ENCODE measurements around the gene TNC.

Gene TNC

GRCh38 chr9:115046199-115046598, 71.8 kb downstream of the TNC start:
- DNase-seq (ENCODE audit: low read depth): no peak

DNA sequence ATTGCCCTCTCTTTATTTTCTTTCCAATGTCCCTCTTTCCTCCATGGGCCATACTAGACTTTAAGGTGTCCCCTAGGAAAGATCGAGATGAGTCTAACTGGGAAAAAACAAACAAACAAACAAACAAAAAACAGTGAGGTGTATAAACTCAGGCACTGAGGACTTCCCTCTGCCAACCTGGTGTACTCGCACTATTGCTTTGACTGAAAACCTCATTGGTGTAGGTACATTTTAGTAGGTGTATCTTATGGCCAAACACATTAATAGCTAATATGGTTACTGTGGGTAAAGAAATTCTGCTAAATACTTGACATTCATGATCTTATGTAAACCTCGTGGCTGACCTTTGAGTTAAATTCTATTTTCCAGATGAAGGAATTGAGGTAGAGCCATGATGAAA, 74.3 kb downstream of the TNC start:
- DNase-seq (ENCODE audit: low read depth): no peak

- DNase-seq (ENCODE audit: low read depth): no peak
These were observed 75.0 kb downstream of the TNC start for GRCh38 chr9:115042781-115043509.

DNA sequence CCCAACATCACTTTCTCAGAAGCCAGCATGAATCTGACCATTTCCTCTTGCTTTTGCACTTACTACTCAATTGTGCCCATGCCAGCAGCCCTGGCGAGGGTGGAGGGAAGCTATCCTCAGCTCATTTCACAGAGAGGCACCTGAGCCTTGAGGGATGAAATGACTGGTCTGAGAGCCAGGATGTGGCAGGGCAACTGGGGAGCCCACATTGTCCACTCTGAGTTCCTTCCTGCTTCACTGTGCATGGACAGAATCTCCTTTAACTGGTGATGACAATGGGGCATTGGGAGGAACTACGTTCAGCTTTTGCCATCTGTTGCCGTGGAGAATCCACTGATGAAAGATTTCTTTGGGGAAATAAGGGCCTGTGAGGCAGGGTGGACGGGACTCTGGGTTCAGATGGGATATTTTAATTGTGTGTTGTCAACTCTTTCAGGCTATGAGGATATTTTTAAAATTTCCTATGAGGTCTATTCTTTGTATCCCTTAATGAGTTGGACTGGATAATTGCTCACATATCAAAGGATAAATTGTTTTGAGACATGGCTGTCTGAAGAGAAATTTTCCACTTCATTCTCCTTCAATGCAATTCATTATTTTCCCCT, 78.3 kb downstream of the TNC start:
- DNase-seq (ENCODE audit: low read depth): no peak

- DNase-seq (ENCODE audit: low read depth): no peak
These were observed 79.8 kb downstream of the TNC start for GRCh38 chr9:115038178-115038577.

DNA sequence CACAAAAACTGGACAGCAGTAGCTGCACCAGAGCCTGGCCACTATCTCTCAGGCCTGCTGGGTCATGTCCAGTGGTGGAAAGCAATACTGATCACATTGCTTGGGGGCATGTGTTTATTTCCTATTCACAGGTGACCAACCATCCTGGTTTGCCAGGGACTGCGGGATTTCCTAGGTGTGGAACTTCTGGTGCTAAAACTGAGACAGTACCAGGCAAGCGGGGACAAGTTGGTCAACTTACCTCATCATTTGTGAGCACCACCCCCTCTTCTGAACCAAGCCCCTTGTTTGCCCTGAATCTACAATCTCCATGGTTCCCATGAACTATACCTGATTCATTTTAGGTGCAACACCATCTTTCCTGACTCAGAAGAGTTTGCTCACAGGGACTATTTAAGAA, 81.3 kb downstream of the TNC start:
- DNase-seq (ENCODE audit: low read depth): no peak

DNA sequence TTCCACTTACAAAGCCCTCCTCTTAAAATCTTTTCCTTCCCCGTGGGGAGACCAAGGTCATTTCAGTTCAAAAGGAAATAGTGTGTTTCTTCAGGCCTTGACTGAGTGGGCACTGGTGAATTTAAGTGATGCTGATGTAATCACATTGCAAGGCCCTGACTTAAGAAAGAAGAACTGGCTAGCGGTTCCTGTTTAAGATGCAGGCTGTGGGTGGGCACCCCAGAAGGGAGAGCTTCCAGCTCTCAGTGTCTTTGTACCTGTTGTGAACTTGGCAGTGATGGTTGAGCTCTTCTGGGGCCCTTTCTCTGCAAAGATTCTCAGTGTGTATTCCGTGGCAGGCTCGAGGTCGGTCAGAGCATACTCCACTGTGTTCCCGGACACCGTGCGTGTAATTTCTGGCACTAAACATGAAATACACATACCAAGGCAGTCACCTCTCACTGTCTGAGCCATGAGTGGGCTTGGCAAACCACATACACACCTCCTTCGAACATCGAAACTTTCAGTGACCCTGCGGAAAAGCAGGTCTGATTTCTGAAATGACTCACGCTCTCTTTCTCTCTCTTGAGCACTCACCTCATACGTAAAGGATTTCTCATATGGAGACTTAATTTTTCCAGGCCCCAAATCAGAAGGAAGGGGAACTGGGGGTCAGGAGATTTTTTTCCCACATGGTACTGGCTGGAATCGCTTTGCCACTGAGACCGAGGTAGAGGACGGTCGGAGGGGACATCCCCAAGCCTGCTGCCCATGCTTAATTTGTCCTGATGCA, 81.9 kb downstream of the TNC start:
- peak; percentile 34 for DNase-seq (ENCODE audit: low read depth)

GRCh38 chr9:115034801-115035200, 83.2 kb downstream of the TNC start:
- no peak for DNase-seq (ENCODE audit: low read depth)

DNA sequence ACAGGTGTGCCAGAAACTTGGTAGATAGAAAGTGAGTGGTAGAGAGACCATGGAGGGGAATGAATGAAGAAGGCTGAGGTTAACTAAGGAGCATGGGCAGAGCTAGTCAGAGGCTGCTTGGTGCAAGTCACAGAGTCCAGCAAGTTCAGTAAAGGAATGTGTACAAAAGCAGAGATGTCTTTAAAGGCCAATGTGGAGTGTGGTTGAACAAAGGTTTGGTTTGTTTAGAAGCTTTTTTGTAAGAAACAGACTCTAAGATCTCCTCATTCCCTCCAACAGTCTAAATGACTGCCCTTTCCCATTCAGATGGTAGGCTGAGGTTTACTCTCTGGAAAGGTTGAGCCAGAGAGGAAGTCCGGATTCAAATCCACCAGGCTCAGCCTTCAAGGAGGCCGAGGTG, 84.2 kb downstream of the TNC start:
- DNase-seq (ENCODE audit: low read depth): no peak

GRCh38 chr9:115032296-115032695, 85.7 kb downstream of the TNC start:
- no peak for DNase-seq (ENCODE audit: low read depth)

GRCh38 chr9:115030006-115030405, 88.0 kb downstream of the TNC start:
- DNase-seq (ENCODE audit: low read depth): no peak

DNA sequence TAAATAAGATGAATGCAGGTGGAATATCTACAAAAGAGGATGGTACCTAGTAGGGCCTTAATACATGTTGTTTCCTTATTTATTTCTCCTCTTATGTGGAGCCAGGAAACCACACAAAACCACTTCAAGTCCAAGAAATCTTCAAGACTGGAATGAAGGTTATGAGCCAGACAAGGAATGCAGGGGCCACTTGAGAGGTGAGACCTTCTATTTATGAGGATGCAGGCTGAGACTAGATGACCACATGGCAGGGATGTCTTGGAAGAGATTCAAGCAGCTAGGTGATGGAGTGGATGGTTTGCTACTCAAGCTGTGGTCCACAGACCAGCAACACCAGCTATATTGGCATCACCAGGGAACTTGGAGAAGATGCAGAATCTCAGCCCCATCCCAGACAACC, 92.2 kb downstream of the TNC start:
- DNase-seq (ENCODE audit: low read depth): no peak

GRCh38 chr9:115024925-115025535, 92.9 kb downstream of the TNC start:
- DNase-seq (ENCODE audit: low read depth): no peak

DNA sequence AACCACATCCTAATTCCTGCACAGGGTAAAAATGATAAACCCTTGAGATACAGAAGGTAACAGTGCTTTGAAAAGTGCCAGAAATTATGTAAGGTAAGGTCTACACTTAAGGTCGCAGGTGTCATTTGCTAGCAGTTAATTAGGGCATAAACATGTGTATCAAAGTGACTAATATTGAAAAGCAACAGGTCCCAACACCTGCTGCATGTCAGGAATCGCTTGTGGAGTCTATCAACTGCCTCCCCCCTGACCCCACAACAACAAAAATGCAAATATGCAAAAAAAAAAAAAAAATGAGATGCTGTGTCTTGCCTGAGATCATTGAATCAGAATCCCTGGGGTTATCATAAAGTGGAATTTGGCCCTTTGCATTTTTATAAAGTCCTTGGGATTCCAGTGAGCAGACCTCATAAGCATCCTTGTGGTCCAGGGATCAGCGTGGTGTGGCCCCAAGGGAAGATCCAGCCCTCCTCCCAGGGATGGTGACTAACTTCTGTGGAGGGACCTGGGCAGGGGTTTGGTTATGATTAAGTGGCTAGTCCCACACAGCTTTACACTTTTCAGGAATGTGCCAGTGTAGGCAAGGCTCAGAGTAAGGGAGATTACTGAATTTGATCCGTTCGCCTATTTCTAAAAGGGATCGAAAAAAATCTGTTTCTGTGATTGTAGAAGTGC, 95.1 kb downstream of the TNC start:
- DNase-seq (ENCODE audit: low read depth): no peak

- DNase-seq (ENCODE audit: low read depth): no peak
These were observed 99.2 kb downstream of the TNC start for GRCh38 chr9:115018547-115019435.

- DNase-seq (ENCODE audit: low read depth): no peak
These were observed 101.6 kb downstream of the TNC start for GRCh38 chr9:115016344-115016743.

DNA sequence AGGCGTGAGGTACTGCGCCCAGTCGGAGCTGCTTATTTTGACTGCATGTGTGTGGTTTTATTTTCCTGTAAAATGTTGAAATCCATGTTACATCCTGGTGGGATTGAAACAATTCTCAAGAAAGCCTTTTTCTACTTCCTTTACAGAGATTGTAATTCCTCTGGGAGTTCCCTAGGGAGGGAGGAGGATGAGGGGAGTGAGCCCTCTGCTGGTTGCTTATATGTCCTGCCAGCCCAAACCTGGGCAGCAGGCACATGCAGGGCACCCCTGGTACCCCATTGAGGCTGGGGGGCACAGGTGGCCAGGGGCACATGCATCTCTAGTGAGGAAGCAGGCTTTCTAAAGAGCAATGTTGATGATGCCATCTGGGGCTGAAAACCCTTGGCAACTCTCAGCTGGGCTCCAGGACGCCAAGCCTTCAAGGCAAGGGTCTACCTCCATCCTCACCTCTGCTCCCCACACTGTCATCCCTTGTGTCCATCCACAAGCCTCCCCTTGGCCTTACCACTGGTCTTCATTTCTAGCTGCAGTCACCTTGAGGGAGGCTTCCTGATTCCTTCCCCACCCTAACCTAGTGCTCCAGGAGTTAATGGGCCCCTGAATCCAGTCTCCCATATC, 102.8 kb downstream of the TNC start:
- DNase-seq (ENCODE audit: low read depth): no peak

- DNase-seq (ENCODE audit: low read depth): no peak
These were observed 103.5 kb downstream of the TNC start for GRCh38 chr9:115014438-115014837.

- DNase-seq (ENCODE audit: low read depth): peak; percentile 61
These were observed 104.0 kb downstream of the TNC start for GRCh38 chr9:115013998-115014397.

DNA sequence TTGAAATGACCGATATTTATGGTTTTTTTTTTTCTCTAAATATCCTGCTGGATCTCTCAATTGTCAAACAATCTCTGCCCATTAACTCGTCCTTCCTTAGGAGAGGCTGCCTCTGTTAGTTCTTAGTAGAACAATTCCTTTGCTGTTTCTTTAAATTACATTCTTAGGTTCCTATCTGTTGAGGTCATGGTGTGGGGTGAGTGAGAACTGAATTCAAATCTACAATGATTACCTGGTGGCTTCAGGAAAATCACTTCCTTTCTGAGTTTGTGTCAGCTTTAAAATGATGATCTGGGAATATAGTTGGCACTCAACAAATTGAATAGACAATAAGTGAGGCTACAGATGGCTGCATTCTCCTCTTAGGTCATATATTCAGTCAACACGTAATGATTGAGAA, 105.5 kb downstream of the TNC start:
- DNase-seq (ENCODE audit: low read depth): no peak

DNA sequence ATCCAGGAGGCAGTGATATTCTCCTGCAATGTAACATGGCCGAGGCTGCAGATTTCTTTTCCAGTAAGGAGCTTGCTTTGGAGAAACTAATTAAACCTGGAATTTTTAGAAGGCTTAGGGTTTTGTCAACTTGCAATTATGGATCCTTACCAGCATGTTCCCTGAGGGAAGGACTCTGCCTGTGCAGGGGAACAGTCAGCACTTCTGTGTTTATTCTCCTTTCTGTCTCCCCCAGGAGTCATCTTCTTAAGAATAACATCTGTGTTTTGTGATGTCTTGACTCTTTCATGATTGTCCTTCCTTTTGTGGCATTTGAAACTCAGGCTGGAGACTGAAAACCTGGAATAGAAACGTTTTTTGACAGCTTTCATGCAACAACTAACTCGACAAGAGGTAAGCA, 107.1 kb downstream of the TNC start:
- no peak for DNase-seq (ENCODE audit: low read depth)

All from activated T-helper 9 cell treated with anti-CD3 and anti-CD28 coated beads, Interleukin-2, amount 50 U/mL, for 16 hours (primary cell).